B cell (primary cell): ENCODE measurements around the gene CR1L. TPM values are rescaled to one million over a fixed set of nuclear protein-coding genes. Genes with fewer than 3 reads are reported as not detected.
"Not testable (repeated sequence)": the region's sequence is repeated elsewhere in the genome, so short reads cannot be mapped to it uniquely, and the experiment has no call there.

Source experiments
- ATAC-seq: fragments of 200-7000 bp; cut with Tn5 transposase; one replicate; pipeline ENCODE4 v1.10.0; 2021; ENCODE audit warnings: low read depth, mild to moderate bottlenecking, moderate number of reproducible peaks, moderate library complexity
- CTCF ChIA-PET: fragments of 350-600 bp; sonication (Branson Sonifier 250); formaldehyde crosslinking; loops from one replicate; lab custom pipeline; 2021; ENCODE audit warnings: antibody characterized with exemption, inconsistent platforms; lab: Charles Lee
- POLR2A ChIA-PET: fragments of 350-600 bp; sonication (Branson Sonifier 250); formaldehyde crosslinking; loops from one replicate; lab custom pipeline; 2021; ENCODE audit warnings: antibody characterized with exemption; lab: Charles Lee
- DNase-seq: peaks from one replicate; pipeline ENCODE4 v3.0.0; 2013
- H2AFZ ChIP-seq: 2 replicates; pipeline ENCODE4 v1.6.1; 2012; ENCODE audit warnings: mild to moderate bottlenecking, low read depth, low read length; ENCODE audit not compliant: insufficient read depth, poor library complexity, severe bottlenecking
- H3K27ac ChIP-seq, 2 donors: 1 replicate in 1 of 2; 2 replicates in 1 of 2; pipeline ENCODE4 v1.5.1; 2012 to 2013; ENCODE audit warnings: low read length in 2 of 2, mild to moderate bottlenecking in 2 of 2, moderate library complexity in 1 of 2
- H3K27me3 ChIP-seq, 4 experiments: fragments of 200-600 bp in 1 of 4; sonication (generic) in 1 of 4; replicated peaks in 1 of 4; 1 replicate in 2 of 4; 2 replicates in 2 of 4; pipeline versions ENCODE4 v1.6.1 to v1.7.0; 2013 to 2016; ENCODE audit warnings: low read length in 3 of 4, mild to moderate bottlenecking in 2 of 4, mixed read lengths in 1 of 4, moderate library complexity in 1 of 4; ENCODE audit not compliant: insufficient read depth in 4 of 4, control insufficient read depth in 3 of 4; ENCODE audit errors: control extremely low read depth in 1 of 4
- H3K36me3 ChIP-seq, 2 experiments: replicated peaks in 1 of 2; 1 replicate in 1 of 2; 2 replicates in 1 of 2; pipeline versions ENCODE4 v1.6.1 to v1.7.1; 2013; ENCODE audit warnings: low read length in 1 of 2; ENCODE audit not compliant: insufficient read depth in 2 of 2, control insufficient read depth in 1 of 2; ENCODE audit errors: control extremely low read depth in 1 of 2, extremely low read depth in 1 of 2
- H3K4me1 ChIP-seq, 2 donors: fragments of 200-600 bp in 1 of 2; sonication (generic) in 1 of 2; 1 replicate in 1 of 2; 2 replicates in 1 of 2; pipeline versions ENCODE4 v1.5.1 to v1.6.1; 2013 to 2017; ENCODE audit warnings: low read length in 2 of 2; ENCODE audit not compliant: control insufficient read depth in 2 of 2, insufficient read depth in 2 of 2
- H3K4me2 ChIP-seq: replicated peaks from 2 replicates; pipeline ENCODE3; 2012; ENCODE audit warnings: mild to moderate bottlenecking, low read depth, low read length; ENCODE audit not compliant: poor library complexity, severe bottlenecking
- H3K4me3 ChIP-seq, 5 experiments: fragments of 200-600 bp in 1 of 5; sonication (generic) in 1 of 5; 1 replicate in 3 of 5; 2 replicates in 2 of 5; pipeline versions ENCODE4 v1.5.1 to v1.7.0; 2011 to 2016; ENCODE audit warnings: low read length in 4 of 5, mild to moderate bottlenecking in 4 of 5, low read depth in 2 of 5, control low read depth in 1 of 5, moderate library complexity in 1 of 5; ENCODE audit not compliant: insufficient read depth in 1 of 5; ENCODE audit errors: control extremely low read depth in 1 of 5, extremely low read depth in 1 of 5
- H3K79me2 ChIP-seq: fragments of 200-600 bp; sonication (generic); one replicate; pipeline ENCODE4 v1.6.0; 2016; ENCODE audit warnings: low read length; ENCODE audit not compliant: control insufficient read depth, insufficient read depth
- H3K9ac ChIP-seq: fragments of 200-600 bp; sonication (generic); 2 replicates; pipeline ENCODE4 v1.6.1; 2017; ENCODE audit warnings: mild to moderate bottlenecking, low read length, moderate library complexity
- H3K9me3 ChIP-seq, 3 donors: one replicate each; pipeline versions ENCODE4 v1.6.1 to v1.7.1; 2013; ENCODE audit warnings: low read length in 2 of 3; ENCODE audit not compliant: control insufficient read depth in 2 of 3, insufficient read depth in 1 of 3; ENCODE audit errors: control extremely low read depth in 1 of 3
- H4K20me1 ChIP-seq: 2 replicates; pipeline ENCODE4 v1.6.0; 2012; ENCODE audit warnings: mild to moderate bottlenecking, low read length; ENCODE audit not compliant: insufficient read depth, control insufficient read depth, poor library complexity, severe bottlenecking
- H3K27ac Mint-ChIP-seq: one replicate; pipeline ENCODE4 v1.8.0; 2021; ENCODE audit warnings: mixed read lengths
- H3K27me3 Mint-ChIP-seq: one replicate; pipeline ENCODE4 v1.8.0; 2021; ENCODE audit warnings: mixed read lengths
- H3K4me1 Mint-ChIP-seq: one replicate; pipeline ENCODE4 v1.8.0; 2021; ENCODE audit warnings: mixed read lengths
- H3K4me3 Mint-ChIP-seq: one replicate; pipeline ENCODE4 v1.8.0; 2021; ENCODE audit warnings: mixed read lengths
- H3K9me3 Mint-ChIP-seq: one replicate; pipeline ENCODE4 v1.8.0; 2022; ENCODE audit warnings: mixed read lengths; ENCODE audit not compliant: insufficient read depth
- CTCF ChIP-seq: fragments of 200-600 bp; IDR thresholded peaks from one replicate; pipeline ENCODE4 v1.8.0; 2022; ENCODE audit warnings: antibody characterized with exemption, mild to moderate bottlenecking
- EZH2 ChIP-seq: IDR thresholded peaks from 2 replicates; pipeline ENCODE4 v1.6.1; 2012; ENCODE audit warnings: borderline replicate concordance, low read depth, mild to moderate bottlenecking, moderate library complexity, low read length; ENCODE audit not compliant: insufficient read depth, poor library complexity, severe bottlenecking
- WGBS: methylation state at CpG from one replicate; pipeline ENCODE4 v1.1.5; 2013; ENCODE audit warnings: missing lambda C conversion rate; ENCODE audit not compliant: insufficient coverage; 5-methylcytosine and 5-hydroxymethylcytosine counted together
- intact Hi-C: fragments of 100-400 bp; cut with micrococcal nuclease; formaldehyde crosslinking; loops from one replicate; pipeline ENCODE4 v1.10.0; 2022
- polyA plus RNA-seq: library from polyadenylated mRNA; depleted of rRNA; stranded (reverse); fragments of >200 nt; gene quantifications from 2 replicates; pipeline ENCODE4 v1.2.3, GENCODE V29; 2012
- total RNA-seq, 2 donors: library from RNA; stranded (reverse); fragments of 120-200 nt in 1 of 2; gene quantifications; 1 replicate in 1 of 2; 2 replicates in 1 of 2; pipeline versions ENCODE4 v1.2.3 to v1.2.4, GENCODE V29; 2013 to 2022

CR1L gene
- total and polyA plus RNA-seq, 2 donors (not counting 1 experiment from before 2014, with no cell fraction given) = 0.07 to 0.59 TPM

DNA sequence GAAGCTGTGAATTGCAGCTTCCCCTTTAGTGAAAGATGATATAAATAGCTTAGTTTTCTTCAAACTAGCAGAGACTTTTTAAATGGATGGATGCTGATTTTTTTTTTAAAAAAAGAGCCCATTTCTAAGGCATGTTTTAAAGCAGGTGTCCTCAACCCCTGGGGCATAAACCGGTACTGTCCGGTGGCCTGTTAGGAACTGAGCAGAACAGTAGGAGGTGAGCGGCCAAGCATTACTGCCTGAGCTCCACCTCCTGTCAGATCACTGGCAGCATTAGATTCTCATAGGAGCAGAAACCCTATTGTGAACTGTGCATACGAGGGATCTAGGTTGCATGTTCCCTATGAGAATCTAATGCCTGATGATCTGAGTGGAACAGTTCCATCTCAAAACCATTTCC lies 31.2 kb downstream of the CR1L start:
- Histone ChIP-seq H3K9me3 (no peaks in the 10 kb centered on the region), H3K4me2 (no peak overlapping the region), H3K36me3 (no peaks in the 10 kb centered on the region), H3K4me1 (peaks cover 0 to under 1% of the 10 kb centered on the region in 2 donors), H3K27me3 (peaks cover 0 to 4% (median 2%) of the 10 kb centered on the region in 4 experiments), H3K27ac (no peak overlapping the region), H2AFZ (no peak overlapping the region), H3K79me2 (no peaks in the 10 kb centered on the region), H3K4me3 (no peak overlapping the region), H4K20me1 (no peaks in the 10 kb centered on the region), H3K9ac (no peak overlapping the region)
- no peak for DNase-seq
- Mint-ChIP-seq H3K4me1 (no peaks in the 10 kb centered on the region), H3K9me3 (no peaks in the 10 kb centered on the region), H3K27me3 (peaks cover 19% of the 10 kb centered on the region), H3K4me3 (no peak overlapping the region), H3K27ac (no peak overlapping the region)
- ChIA-PET POLR2A (no interaction called here), CTCF (interaction anchor here (0.6 to 1.0 kb wide), 3 partner anchors 22 to 719 kb away, joined by 3 read pairs; no protein-coding TSS in a partner anchor)
- no peak for ATAC-seq
- 28% methylated on average over 4 of the region's 4 CpGs for WGBS
- no peak for TF ChIP-seq EZH2
- no peak for TF ChIP-seq CTCF
- intact Hi-C loops = no loop called here

GRCh38 chr1:207680590-207681388 lies 35.9 kb downstream of the CR1L start:
- POLR2A ChIA-PET, H3K27ac Mint-ChIP-seq, H3K79me2 ChIP-seq, H3K9me3 Mint-ChIP-seq, H3K27ac ChIP-seq, intact Hi-C loops, H4K20me1 ChIP-seq, H3K9ac ChIP-seq, H3K4me2 ChIP-seq, H3K27me3 ChIP-seq, H3K4me3 Mint-ChIP-seq, H3K27me3 Mint-ChIP-seq, DNase-seq, H3K36me3 ChIP-seq, H3K4me1 Mint-ChIP-seq, CTCF ChIA-PET, H3K9me3 ChIP-seq, H3K4me3 ChIP-seq, H2AFZ ChIP-seq, ATAC-seq, H3K4me1 ChIP-seq: not testable (repeated sequence)
- 100% methylated on average over 1 of the region's 6 CpGs for WGBS

- H3K4me1 Mint-ChIP-seq, H3K79me2 ChIP-seq, DNase-seq, POLR2A ChIA-PET, H3K27ac ChIP-seq, H3K27ac Mint-ChIP-seq, ATAC-seq, intact Hi-C loops, H3K9ac ChIP-seq, H2AFZ ChIP-seq, H3K36me3 ChIP-seq, H3K4me3 Mint-ChIP-seq, H3K27me3 ChIP-seq, H3K4me1 ChIP-seq, H3K4me3 ChIP-seq, H3K9me3 Mint-ChIP-seq, H3K4me2 ChIP-seq, CTCF ChIA-PET, H3K9me3 ChIP-seq, H3K27me3 Mint-ChIP-seq, H4K20me1 ChIP-seq: not testable (repeated sequence)
- 98% methylated on average over 5 of the region's 6 CpGs for WGBS
Measured at GRCh38 chr1:207682872-207683434, 38.0 kb downstream of the CR1L start.
